CD4-positive, CD25-positive, alpha-beta regulatory T cell (primary cell): ENCODE data around the gene SH3TC1. TPM values are rescaled to one million over a fixed set of nuclear protein-coding genes. Genes with fewer than 3 reads are reported as not detected.

Experiments
- ATAC-seq, 2 donors: fragments of 150-1000 bp; cut with Tn5 transposase; one replicate each; pipeline ENCODE4 v1.10.0; 2021; ENCODE audit warnings: low read depth in 2 of 2, moderate number of reproducible peaks in 2 of 2, moderate library complexity in 1 of 2
- DNase-seq, 3 donors: peaks; one replicate each; pipeline versions ENCODE4 v3.0.0 to v3.0.0-alpha.2; 2012 to 2022; ENCODE audit warnings: mixed read lengths in 1 of 3
- H3K27ac ChIP-seq: one replicate; pipeline ENCODE4 v1.7.0; 2013; ENCODE audit warnings: mild to moderate bottlenecking, low read length; ENCODE audit not compliant: insufficient read depth, poor library complexity, severe bottlenecking
- H3K27me3 ChIP-seq: one replicate; pipeline ENCODE4 v1.7.0; 2013; ENCODE audit warnings: low read length; ENCODE audit not compliant: control insufficient read depth, insufficient read depth
- H3K36me3 ChIP-seq: one replicate; pipeline ENCODE4 v1.7.0; 2013; ENCODE audit warnings: mild to moderate bottlenecking, low read length, moderate library complexity; ENCODE audit not compliant: control insufficient read depth, insufficient read depth
- H3K4me1 ChIP-seq: 2 replicates; pipeline ENCODE4 v1.7.0; 2013; ENCODE audit warnings: mild to moderate bottlenecking, low read length; ENCODE audit not compliant: insufficient read depth, control insufficient read depth, poor library complexity, severe bottlenecking
- H3K4me3 ChIP-seq: one replicate; pipeline ENCODE4 v1.7.0; 2013; ENCODE audit warnings: low read depth, mild to moderate bottlenecking, low read length, moderate library complexity
- H3K9me3 ChIP-seq, 2 experiments: 1 replicate in 1 of 2; 2 replicates in 1 of 2; pipeline ENCODE4 v1.7.0; 2013; ENCODE audit warnings: low read length in 2 of 2, mild to moderate bottlenecking in 1 of 2, moderate library complexity in 1 of 2; ENCODE audit not compliant: control insufficient read depth in 2 of 2
- H3K27ac Mint-ChIP-seq, 3 donors: one replicate each; pipeline ENCODE4 v1.8.0; 2020 to 2022; ENCODE audit warnings: mild to moderate bottlenecking in 3 of 3, mixed read lengths in 3 of 3, moderate library complexity in 2 of 3
- H3K27me3 Mint-ChIP-seq: one replicate; pipeline ENCODE4 v1.8.0; 2022; ENCODE audit warnings: mild to moderate bottlenecking, mixed read lengths
- H3K36me3 Mint-ChIP-seq: one replicate; pipeline ENCODE4 v1.8.0; 2020; ENCODE audit warnings: mixed read lengths
- H3K4me1 Mint-ChIP-seq, 4 donors: one replicate each; pipeline ENCODE4 v1.8.0; 2020 to 2022; ENCODE audit warnings: mixed read lengths in 4 of 4, mild to moderate bottlenecking in 1 of 4
- H3K4me3 Mint-ChIP-seq, 4 donors: one replicate each; pipeline ENCODE4 v1.8.0; 2020 to 2022; ENCODE audit warnings: mild to moderate bottlenecking in 4 of 4, mixed read lengths in 4 of 4, moderate library complexity in 3 of 4
- H3K9me3 Mint-ChIP-seq, 7 donors: one replicate each; pipeline ENCODE4 v1.8.0; 2020 to 2022; ENCODE audit warnings: mixed read lengths in 7 of 7, mild to moderate bottlenecking in 3 of 7, moderate library complexity in 2 of 7
- polyA plus RNA-seq, 4 donors: library from polyadenylated mRNA; unstranded; fragments of 300-500 nt; fragmentation: Illumina TruSeq; gene quantifications; one replicate each; pipeline ENCODE4 v1.2.3, GENCODE V29; 2021
- total RNA-seq: library from RNA; stranded (reverse); gene quantifications from one replicate; pipeline ENCODE4 v1.2.3, GENCODE V29; 2022

Gene SH3TC1
- total and polyA plus RNA-seq, 5 donors from 2014 or later: 10.6 to 125 (median 15.4) TPM

DNA sequence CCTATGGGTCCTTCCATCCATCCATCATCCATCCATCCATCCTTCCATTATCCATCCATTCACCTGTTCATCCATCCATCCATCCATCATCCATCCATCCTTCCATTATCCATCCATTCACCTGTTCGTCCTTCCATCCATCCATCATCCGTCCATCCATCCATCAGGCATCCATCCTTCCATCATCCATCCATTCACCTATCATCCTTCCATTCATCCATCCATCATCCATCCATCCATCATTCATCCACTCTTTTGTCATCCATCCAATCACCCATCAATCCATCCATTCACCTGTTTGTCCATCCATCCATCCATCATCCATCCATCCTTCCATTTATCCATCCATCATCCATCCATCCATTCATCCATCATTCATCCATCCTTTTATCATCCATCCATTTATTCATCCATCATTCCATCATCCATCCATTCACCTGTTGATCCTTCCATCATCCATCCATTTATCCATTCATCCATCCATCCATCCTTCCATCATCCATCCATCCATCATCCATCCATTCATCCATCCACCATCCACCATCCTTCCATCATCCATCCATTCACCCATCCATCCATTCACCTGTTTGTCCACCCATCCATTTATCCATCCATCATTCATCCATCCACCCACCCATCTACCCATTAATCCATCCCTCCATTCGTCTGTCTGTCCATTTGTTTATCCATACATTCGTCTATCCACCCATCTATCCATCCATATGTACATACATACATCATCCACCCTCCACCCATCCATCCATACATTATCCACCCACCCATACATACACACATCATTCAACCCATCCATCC lies 34.8 kb downstream of the SH3TC1 start:
- Histone ChIP-seq H3K27ac (no peak overlapping the region), H3K4me1 (peaks cover 9% of the 10 kb centered on the region), H3K36me3 (peaks cover 28% of the 10 kb centered on the region), H3K9me3 (no peaks in the 10 kb centered on the region), H3K4me3 (no peak overlapping the region), H3K27me3 (no peaks in the 10 kb centered on the region)
- Mint-ChIP-seq H3K27me3 (peaks cover 4% of the 10 kb centered on the region), H3K27ac (no peak overlapping the region), H3K36me3 (peaks cover 4% of the 10 kb centered on the region), H3K9me3 (peaks cover 0 to 2% (median 0%) of the 10 kb centered on the region in 7 donors), H3K4me3 (no peak overlapping the region), H3K4me1 (peaks cover 0 to 16% (median 4%) of the 10 kb centered on the region in 4 donors)
- DNase-seq (no peak), ATAC-seq (no peak)

DNA sequence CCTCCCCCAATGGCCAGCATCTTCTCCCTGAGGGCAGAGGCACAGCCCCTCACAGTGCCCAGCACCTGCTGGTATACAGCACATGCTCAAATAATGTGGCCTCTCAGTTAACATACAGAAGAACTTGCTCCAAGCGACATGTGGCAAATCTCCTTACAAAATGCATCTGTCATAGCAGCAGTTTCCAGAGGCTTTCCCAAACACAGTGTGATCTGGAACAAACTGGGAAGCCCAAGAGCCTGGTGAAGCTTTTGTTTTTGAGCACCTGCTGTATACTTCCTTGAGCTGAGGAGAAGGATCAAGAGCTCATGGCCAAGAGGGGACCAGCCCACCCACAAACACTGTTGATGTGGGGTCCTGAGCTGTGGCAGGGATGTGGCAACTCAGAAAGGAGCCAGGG lies 35.6 kb downstream of the SH3TC1 start:
- Mint-ChIP-seq H3K9me3 (peaks cover 0 to 2% (median 0%) of the 10 kb centered on the region in 7 donors), H3K4me1 (peaks cover 0 to 10% (median 0%) of the 10 kb centered on the region in 4 donors), H3K4me3 (no peak overlapping the region), H3K36me3 (peaks cover 8% of the 10 kb centered on the region), H3K27ac (no peak overlapping the region), H3K27me3 (peaks cover 4% of the 10 kb centered on the region)
- Histone ChIP-seq H3K4me1 (peaks cover under 1% of the 10 kb centered on the region), H3K4me3 (no peak overlapping the region), H3K27ac (no peak overlapping the region), H3K36me3 (peaks cover 28% of the 10 kb centered on the region), H3K9me3 (no peaks in the 10 kb centered on the region), H3K27me3 (no peaks in the 10 kb centered on the region)
- no peak for ATAC-seq
- DNase-seq: no peak

DNA sequence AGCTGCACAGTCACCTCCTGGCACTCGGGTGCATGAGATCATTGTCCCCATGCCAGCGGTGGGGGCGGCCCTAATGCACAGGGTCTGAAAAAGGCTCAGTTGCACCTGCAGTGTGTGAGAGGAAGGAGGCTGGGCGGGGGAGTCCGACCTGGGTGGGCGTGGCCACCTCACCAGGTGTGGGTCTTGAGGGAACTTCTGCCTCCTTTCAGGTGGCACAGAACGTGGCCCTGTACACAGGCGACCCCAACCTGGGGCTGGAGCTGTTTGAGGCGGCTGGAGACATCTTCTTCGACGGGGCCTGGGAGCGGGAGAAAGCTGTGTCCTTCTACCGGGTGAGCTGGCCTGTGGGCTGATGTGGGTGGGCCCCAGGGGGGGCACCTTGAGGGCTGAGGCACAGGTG lies 36.1 kb downstream of the SH3TC1 start:
- Histone ChIP-seq H3K27ac (no peak overlapping the region), H3K9me3 (no peaks in the 10 kb centered on the region), H3K4me1 (no peaks in the 10 kb centered on the region), H3K27me3 (no peaks in the 10 kb centered on the region), H3K4me3 (no peak overlapping the region), H3K36me3 (peaks cover 28% of the 10 kb centered on the region)
- H3K36me3 Mint-ChIP-seq: peaks cover 8% of the 10 kb centered on the region
- H3K27ac Mint-ChIP-seq: no peak overlapping the region
- H3K27me3 Mint-ChIP-seq: peaks cover 4% of the 10 kb centered on the region
- H3K4me3 Mint-ChIP-seq: no peak overlapping the region
- H3K4me1 Mint-ChIP-seq: peaks cover 0 to 9% (median 0%) of the 10 kb centered on the region in 4 donors
- H3K9me3 Mint-ChIP-seq: peaks cover 0 to 2% (median 0%) of the 10 kb centered on the region in 7 donors
- DNase-seq (no peak), ATAC-seq (no peak)

DNA sequence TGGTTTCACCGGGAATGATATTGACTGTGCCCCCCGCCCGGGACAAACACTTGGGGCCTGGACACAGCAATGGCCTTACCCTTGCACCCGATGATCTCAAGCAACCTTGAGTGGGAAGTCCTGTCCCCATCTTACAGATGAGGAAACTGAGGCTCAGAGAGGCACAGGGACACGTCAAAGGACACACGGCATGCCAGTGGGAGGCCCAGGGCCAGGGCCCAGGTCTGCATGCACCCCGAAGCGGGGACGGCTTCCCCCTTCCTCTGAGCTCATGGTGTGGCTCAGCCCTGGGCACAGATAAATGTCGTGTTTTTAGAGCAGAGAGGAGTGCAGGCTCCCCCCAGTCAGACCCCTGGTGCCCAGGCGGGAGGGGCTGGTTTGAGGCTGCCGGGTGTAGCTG lies 36.6 kb downstream of the SH3TC1 start:
- H3K9me3 Mint-ChIP-seq: no peaks in the 10 kb centered on the region
- DNase-seq: no peak
- no peak overlapping the region for H3K4me3 Mint-ChIP-seq
- peaks cover 8% of the 10 kb centered on the region for H3K36me3 Mint-ChIP-seq
- no peak overlapping the region for H3K27ac ChIP-seq
- ATAC-seq: no peak
- peaks cover 0 to 6% (median 0%) of the 10 kb centered on the region in 4 donors for H3K4me1 Mint-ChIP-seq
- no peak overlapping the region for H3K4me3 ChIP-seq
- H3K9me3 ChIP-seq: no peaks in the 10 kb centered on the region
- no peaks in the 10 kb centered on the region for H3K4me1 ChIP-seq
- no peaks in the 10 kb centered on the region for H3K27me3 ChIP-seq
- peaks cover 4% of the 10 kb centered on the region for H3K27me3 Mint-ChIP-seq
- no peak overlapping the region for H3K27ac Mint-ChIP-seq
- peaks cover 28% of the 10 kb centered on the region for H3K36me3 ChIP-seq

DNA sequence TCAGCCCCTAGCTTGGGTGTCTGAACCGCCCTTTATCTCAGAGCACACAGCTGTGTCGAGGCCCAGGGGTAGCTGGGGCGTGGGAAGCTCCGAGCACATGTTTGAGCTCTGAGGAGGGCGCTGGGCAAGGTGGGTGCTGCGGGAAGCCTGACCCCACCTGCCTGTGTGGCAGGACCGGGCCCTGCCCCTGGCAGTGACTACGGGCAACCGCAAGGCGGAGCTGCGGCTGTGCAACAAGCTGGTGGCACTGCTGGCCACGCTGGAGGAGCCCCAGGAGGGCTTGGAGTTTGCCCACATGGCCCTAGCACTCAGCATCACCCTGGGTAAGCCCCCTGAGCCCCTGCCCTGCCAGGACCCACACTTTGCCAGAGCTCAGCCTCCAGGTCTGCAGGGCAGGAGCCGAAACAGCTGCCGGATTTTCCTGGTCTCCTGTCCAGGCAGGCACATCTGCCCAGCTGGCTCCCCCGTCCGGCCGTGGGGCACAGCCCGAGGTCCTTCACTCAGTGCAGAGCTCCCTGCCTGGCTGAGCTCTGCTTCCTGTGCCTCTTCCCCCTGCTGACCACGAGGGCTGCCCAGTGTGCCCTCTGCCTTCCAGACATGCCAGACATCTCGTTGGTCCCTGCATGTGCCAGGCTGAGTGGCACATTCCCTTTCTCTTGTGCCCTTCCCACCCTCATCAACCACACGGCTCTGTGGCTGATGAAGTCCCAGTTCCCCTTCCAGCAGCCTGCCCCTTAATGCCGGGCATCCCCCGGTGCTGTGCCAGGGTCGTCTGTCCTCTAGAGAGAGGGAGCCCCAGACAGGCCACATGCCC lies 37.2 kb downstream of the SH3TC1 start:
- no peaks in the 10 kb centered on the region for H3K9me3 ChIP-seq
- no peak overlapping the region for H3K4me3 Mint-ChIP-seq
- ATAC-seq (no peak), DNase-seq (no peak)
- no peaks in the 10 kb centered on the region for H3K4me1 ChIP-seq
- no peaks in the 10 kb centered on the region for H3K9me3 Mint-ChIP-seq
- H3K4me1 Mint-ChIP-seq: peaks cover 0 to 4% (median under 1%) of the 10 kb centered on the region in 4 donors
- peaks cover 8% of the 10 kb centered on the region for H3K36me3 Mint-ChIP-seq
- peaks cover 4% of the 10 kb centered on the region for H3K27me3 Mint-ChIP-seq
- no peak overlapping the region for H3K4me3 ChIP-seq
- peaks cover 28% of the 10 kb centered on the region for H3K36me3 ChIP-seq
- peak overlapping the region in 1 of 3 donors; percentile 84 for H3K27ac Mint-ChIP-seq
- no peak overlapping the region for H3K27ac ChIP-seq
- H3K27me3 ChIP-seq: no peaks in the 10 kb centered on the region

DNA sequence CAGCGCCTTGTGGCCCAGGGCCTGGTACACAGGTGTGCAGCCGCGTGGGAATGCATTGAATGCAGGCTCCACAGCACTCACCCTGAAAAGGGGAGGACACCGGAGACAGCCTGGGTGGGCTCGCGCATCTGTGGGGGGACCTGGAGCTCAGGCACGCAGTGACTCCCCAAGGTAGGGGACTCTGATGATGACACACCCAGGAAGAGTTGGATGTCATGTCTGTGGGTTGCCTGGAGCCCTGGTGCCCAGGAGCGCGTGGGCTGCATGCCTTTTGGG lies 37.8 kb downstream of the SH3TC1 start:
- Histone ChIP-seq H3K27ac (no peak overlapping the region), H3K4me3 (no peak overlapping the region), H3K4me1 (peaks cover 3% of the 10 kb centered on the region), H3K27me3 (no peaks in the 10 kb centered on the region), H3K9me3 (no peaks in the 10 kb centered on the region), H3K36me3 (peaks cover 28% of the 10 kb centered on the region)
- no peak for ATAC-seq
- no peak for DNase-seq
- no peak overlapping the region for H3K27ac Mint-ChIP-seq
- peaks cover 0 to 8% (median 3%) of the 10 kb centered on the region in 4 donors for H3K4me1 Mint-ChIP-seq
- H3K9me3 Mint-ChIP-seq: no peaks in the 10 kb centered on the region
- no peak overlapping the region for H3K4me3 Mint-ChIP-seq
- peaks cover 8% of the 10 kb centered on the region for H3K36me3 Mint-ChIP-seq
- H3K27me3 Mint-ChIP-seq: peaks cover 4% of the 10 kb centered on the region

DNA sequence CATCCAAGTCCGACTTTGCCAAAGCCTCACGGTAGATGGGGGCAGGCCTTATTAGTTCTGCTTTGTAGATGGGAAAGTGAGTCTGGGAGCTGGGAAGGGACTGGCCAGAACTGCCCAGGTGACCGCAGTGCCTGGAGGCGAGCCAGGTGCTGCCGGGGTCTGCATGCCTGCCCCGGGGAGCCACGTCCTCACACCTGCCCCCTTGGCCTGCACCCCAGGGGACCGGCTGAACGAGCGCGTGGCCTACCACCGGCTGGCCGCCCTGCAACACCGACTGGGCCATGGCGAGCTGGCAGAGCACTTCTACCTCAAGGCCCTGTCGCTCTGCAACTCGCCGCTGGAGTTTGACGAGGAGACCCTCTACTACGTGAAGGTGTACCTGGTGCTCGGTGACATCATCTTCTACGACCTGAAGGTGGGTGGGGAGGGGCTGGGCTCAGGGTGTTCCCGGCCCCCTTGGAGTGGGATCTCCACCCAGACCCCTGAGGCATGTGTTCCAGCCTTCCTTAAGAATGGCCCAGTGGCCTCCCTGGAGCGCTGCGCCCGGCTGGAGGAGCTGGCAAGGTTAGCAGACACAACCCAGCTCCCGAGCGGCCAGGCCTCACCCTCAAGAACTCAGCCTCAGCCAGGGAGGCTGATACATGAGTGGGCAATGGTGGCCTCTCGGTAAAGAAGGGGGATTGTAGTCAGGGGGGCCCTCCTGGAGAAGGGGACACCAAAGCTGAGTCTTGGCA lies 38.3 kb downstream of the SH3TC1 start:
- Histone ChIP-seq H3K4me1 (peaks cover 9% of the 10 kb centered on the region), H3K36me3 (peaks cover 27% of the 10 kb centered on the region), H3K27me3 (no peaks in the 10 kb centered on the region), H3K27ac (no peak overlapping the region), H3K4me3 (no peak overlapping the region), H3K9me3 (no peaks in the 10 kb centered on the region)
- DNase-seq: no peak
- H3K4me1 Mint-ChIP-seq: peaks cover 0 to 13% (median 4%) of the 10 kb centered on the region in 4 donors
- no peak overlapping the region for H3K4me3 Mint-ChIP-seq
- peaks cover 4% of the 10 kb centered on the region for H3K27me3 Mint-ChIP-seq
- H3K27ac Mint-ChIP-seq: no peak overlapping the region
- H3K9me3 Mint-ChIP-seq: no peaks in the 10 kb centered on the region
- H3K36me3 Mint-ChIP-seq: peaks cover 6% of the 10 kb centered on the region
- ATAC-seq: no peak
